K562 (cell line): ENCODE data around the gene ADARB2. TPM values are rescaled to one million over a fixed set of nuclear protein-coding genes. Genes with fewer than 3 reads are reported as not detected.
A peak's percentile ranks its signal among the peaks of the same experiment; 100 is the strongest.

ENCODE experiments used
- ATAC-seq: fragments of 200-7000 bp; cut with Tn5 transposase; 3 replicates; pipeline ENCODE4 v1.9.1; 2020; ENCODE audit warnings: moderate library complexity
- BruUV-seq: library from RNA; stranded (reverse); fragments of 400-500 nt; replicated peaks from 2 replicates; lab custom pipeline; 2021; lab: Mats Ljungman, UMichigan
- CTCF ChIA-PET: fragments of 300-600 bp; formaldehyde crosslinking; extraction: SDS; loops from one replicate; lab custom pipeline; 2021; ENCODE audit warnings: low intra/inter-chr PET ratio; lab: Yijun Ruan, JAX
- POLR2A ChIA-PET: fragments of 300-600, 350-650 bp; sonication (Branson Sonifier 250); formaldehyde crosslinking; extraction: SDS; loops from one replicate; lab custom pipeline; 2021; ENCODE audit warnings: antibody characterized with exemption, inconsistent platforms; lab: Yijun Ruan, JAX
- DNase-seq, 4 experiments: peaks; one replicate each; pipeline versions ENCODE4 v3.0.0 to v3.0.0-alpha.2; 2011 to 2018; ENCODE audit warnings: low spot score in 3 of 4, mixed read lengths in 3 of 4; ENCODE audit errors: extremely low read depth in 1 of 4
- FAIRE-seq: peaks from 2 replicates; lab custom pipeline; 2011; peaks lifted over from hg19 to GRCh38; lab: Jason Lieb, UNC
- H2AFZ ChIP-seq: 2 replicates; pipeline ENCODE4 v1.6.0; 2011; ENCODE audit warnings: low read depth, low read length, control low read depth, inconsistent platforms
- H3K27ac ChIP-seq: fragments of 200-600 bp; 3 replicates; pipeline ENCODE4 v1.8.0; 2011; ENCODE audit warnings: low read depth, mild to moderate bottlenecking, control low read depth, inconsistent platforms, low read length, moderate library complexity, mixed read lengths; ENCODE audit errors: extremely low read depth
- H3K27me3 ChIP-seq, 2 experiments: fragments of 300-600 bp in 1 of 2; 2 replicates in 1 of 2; 3 replicates in 1 of 2; pipeline versions ENCODE4 v1.6.0 to v1.8.0; 2011; ENCODE audit warnings: inconsistent platforms in 2 of 2, low read length in 2 of 2, mild to moderate bottlenecking in 1 of 2, mixed read lengths in 1 of 2, moderate library complexity in 1 of 2; ENCODE audit not compliant: control insufficient read depth in 2 of 2, insufficient read depth in 2 of 2
- H3K36me3 ChIP-seq: fragments of 300-600 bp; 3 replicates; pipeline ENCODE4 v1.8.0; 2011; ENCODE audit warnings: mild to moderate bottlenecking, low read length, inconsistent platforms; ENCODE audit not compliant: control insufficient read depth, insufficient read depth
- H3K4me1 ChIP-seq, 2 experiments: fragments of 200-600 bp in 1 of 2; replicated peaks in 1 of 2; 2 replicates in 1 of 2; 3 replicates in 1 of 2; pipeline versions ENCODE4 v1.5.1 to v1.8.0; 2011; ENCODE audit warnings: inconsistent platforms in 2 of 2, low read length in 2 of 2, mild to moderate bottlenecking in 1 of 2, mixed read lengths in 1 of 2, moderate library complexity in 1 of 2; ENCODE audit not compliant: control insufficient read depth in 2 of 2, insufficient read depth in 2 of 2
- H3K4me2 ChIP-seq: 2 replicates; pipeline ENCODE4 v1.6.1; 2011; ENCODE audit warnings: low read length, control low read depth, inconsistent platforms, mixed read lengths; ENCODE audit not compliant: insufficient read depth
- H3K4me3 ChIP-seq: fragments of 200-600 bp; sonication (generic), shearing (Covaris generic); 2 replicates; pipeline ENCODE4 v1.5.1; 2016; ENCODE audit warnings: control low read depth, inconsistent platforms
- H3K79me2 ChIP-seq: fragments of 200-600 bp; 3 replicates; pipeline ENCODE4 v1.8.0; 2011; ENCODE audit warnings: low read length, inconsistent platforms; ENCODE audit not compliant: control insufficient read depth, insufficient read depth
- H3K9ac ChIP-seq, 2 experiments: 2 replicates each; pipeline versions ENCODE4 v1.6.0 to v1.6.1; 2011; ENCODE audit warnings: low read depth in 2 of 2, low read length in 2 of 2, control low read depth in 1 of 2, inconsistent platforms in 1 of 2, mild to moderate bottlenecking in 1 of 2, mixed read lengths in 1 of 2; ENCODE audit not compliant: insufficient read depth in 1 of 2
- H3K9me1 ChIP-seq: one replicate; pipeline ENCODE4 v1.6.0; 2011; ENCODE audit warnings: inconsistent platforms, mild to moderate bottlenecking, low read length, moderate library complexity; ENCODE audit not compliant: control insufficient read depth, insufficient read depth
- H3K9me3 ChIP-seq: replicated peaks from 2 replicates; pipeline ENCODE4 v1.5.1; 2011; ENCODE audit warnings: low read depth, low read length, inconsistent platforms; ENCODE audit not compliant: control insufficient read depth, insufficient read depth
- H4K20me1 ChIP-seq: replicated peaks from 2 replicates; pipeline ENCODE4 v1.6.1; 2011; ENCODE audit warnings: low read length, inconsistent platforms, mixed read lengths; ENCODE audit not compliant: control insufficient read depth, insufficient read depth
- RAD21 ChIP-seq, 2 experiments: fragments of 250-450 bp in 1 of 2; fragments of 450-650 bp in 1 of 2; sonication (Bioruptor Pico) in 1 of 2; formaldehyde crosslinking in 1 of 2; IDR thresholded peaks in 1 of 2; conservative IDR thresholded peaks in 1 of 2; 2 replicates each; pipeline versions ENCODE4 v1.4.0 to v1.8.0; 2020 to 2022; ENCODE audit warnings: mild to moderate bottlenecking in 2 of 2, moderate library complexity in 1 of 2
- ZBED1 ChIP-seq: IDR thresholded peaks from 2 replicates; pipeline ENCODE4 v1.6.1; 2014
- ZFP30 ChIP-seq: fragments of 250-450 bp; sonication (Bioruptor Pico); IDR thresholded peaks from 2 replicates; pipeline ENCODE4 v1.8.0; 2022; ENCODE audit warnings: moderate library complexity, mild to moderate bottlenecking, inconsistent platforms, borderline replicate concordance
- WGBS: fragments of 100-300 bp; shearing (Covaris generic); methylation state at CpG from one replicate; pipeline ENCODE4 v1.1.6; 2016; ENCODE audit warnings: low coverage, mixed read lengths; ENCODE audit not compliant: insufficient coverage; ENCODE audit errors: missing lambda C conversion rate; 5-methylcytosine and 5-hydroxymethylcytosine counted together
- in situ Hi-C: fragments of 300-500 bp; cut with MboI; formaldehyde crosslinking; loops from 4 replicates; pipeline ENCODE4 v1.15.0; 2018; ENCODE audit warnings: inconsistent platforms, mixed read lengths
- intact Hi-C: fragments of 100-400 bp; cut with micrococcal nuclease; formaldehyde crosslinking; loops from 2 replicates; pipeline ENCODE4 v1.14.2; 2022
- polyA plus RNA-seq, 8 experiments: library from polyadenylated mRNA; depleted of rRNA in 4 of 8; stranded (reverse) in 5 of 8; unstranded in 3 of 8; fragments of >200 nt; fragmentation: Nextera tagmentation in 2 of 8; fragmentation: Illumina TruSeq in 1 of 8; extraction: Ambion mirVana in 2 of 8; extraction: Trizol in 1 of 8; gene quantifications; 2 replicates each; pipeline versions ENCODE4 v1.2.1 to v1.2.3, GENCODE V29; 2011 to 2014; ENCODE audit warnings: inconsistent platforms in 1 of 8, missing spikeins in 1 of 8
- total RNA-seq, 7 experiments: library from RNA; depleted of rRNA in 6 of 7; stranded (reverse); fragments of >200 nt in 6 of 7; fragmentation: Illumina TruSeq in 2 of 7; extraction: Trizol in 2 of 7; gene quantifications; 2 replicates each; pipeline versions ENCODE4 v1.2.1 to v1.2.3, GENCODE V29; 2011 to 2021; ENCODE audit warnings: low replicate concordance in 1 of 7
- TF ChIP-seq, protein P1 (sequence below): IDR thresholded peaks from 2 replicates; pipeline ENCODE4 v1.6.1; 2011; ENCODE audit warnings: borderline replicate concordance, low read depth, mild to moderate bottlenecking, moderate library complexity, low read length; ENCODE audit not compliant: insufficient read depth, poor library complexity, severe bottlenecking
- TF ChIP-seq, protein P2 (sequence below): fragments of 450-650 bp; IDR thresholded peaks from 2 replicates; pipeline ENCODE4 v1.6.1; 2016; ENCODE audit warnings: mild to moderate bottlenecking, moderate library complexity

The ADARB2 gene
- total and polyA plus RNA-seq, 9 of the 15 experiments (the other 6 are each of a cell fraction or from before 2014, with no cell fraction given): not detected

DNA sequence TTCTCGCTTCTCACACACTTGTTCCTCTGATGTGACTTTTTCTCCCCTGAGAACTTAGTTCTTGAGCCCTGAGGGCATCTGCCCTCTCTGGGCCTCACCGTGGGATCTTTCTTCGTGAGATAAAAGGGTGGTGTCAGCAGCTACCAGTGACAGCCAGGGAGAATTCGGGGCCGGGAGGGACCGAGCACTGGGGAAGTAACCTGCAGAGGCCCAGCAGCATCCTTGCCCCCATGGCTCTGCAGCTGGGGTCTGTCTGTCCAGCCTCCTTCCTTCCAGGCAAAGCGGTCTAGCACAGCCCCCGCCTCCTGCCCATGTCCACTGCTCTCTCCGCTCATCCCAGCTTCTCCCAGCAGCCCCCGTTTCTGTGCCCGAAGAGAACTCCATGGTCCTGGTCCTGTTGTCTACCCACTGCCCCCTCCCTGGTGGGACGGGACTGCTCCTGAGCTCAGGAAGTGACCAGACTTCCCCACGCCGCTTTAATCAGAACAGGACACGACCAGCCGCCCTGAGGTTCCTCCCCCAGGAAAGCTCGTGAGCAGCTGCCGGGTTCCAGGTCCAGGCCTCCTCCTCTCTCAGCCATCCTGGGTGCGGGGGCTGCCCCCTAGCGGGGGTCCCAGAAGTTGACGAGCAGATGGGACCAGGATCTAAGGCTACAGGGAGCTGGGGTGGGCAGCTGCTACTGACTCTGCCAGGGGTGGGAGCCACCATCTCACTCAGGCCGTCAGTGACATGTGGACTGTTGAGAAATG is 493.7 kb downstream of the ADARB2 start (continued):
- TF ChIP-seq ZFP30 (CRISPR knock-in tag): no peak
- no peak for TF ChIP-seq ZBED1
- TF ChIP-seq, protein P1, sequence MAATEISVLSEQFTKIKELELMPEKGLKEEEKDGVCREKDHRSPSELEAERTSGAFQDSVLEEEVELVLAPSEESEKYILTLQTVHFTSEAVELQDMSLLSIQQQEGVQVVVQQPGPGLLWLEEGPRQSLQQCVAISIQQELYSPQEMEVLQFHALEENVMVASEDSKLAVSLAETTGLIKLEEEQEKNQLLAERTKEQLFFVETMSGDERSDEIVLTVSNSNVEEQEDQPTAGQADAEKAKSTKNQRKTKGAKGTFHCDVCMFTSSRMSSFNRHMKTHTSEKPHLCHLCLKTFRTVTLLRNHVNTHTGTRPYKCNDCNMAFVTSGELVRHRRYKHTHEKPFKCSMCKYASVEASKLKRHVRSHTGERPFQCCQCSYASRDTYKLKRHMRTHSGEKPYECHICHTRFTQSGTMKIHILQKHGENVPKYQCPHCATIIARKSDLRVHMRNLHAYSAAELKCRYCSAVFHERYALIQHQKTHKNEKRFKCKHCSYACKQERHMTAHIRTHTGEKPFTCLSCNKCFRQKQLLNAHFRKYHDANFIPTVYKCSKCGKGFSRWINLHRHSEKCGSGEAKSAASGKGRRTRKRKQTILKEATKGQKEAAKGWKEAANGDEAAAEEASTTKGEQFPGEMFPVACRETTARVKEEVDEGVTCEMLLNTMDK: peak; percentile 51
- peak in 1 of 2 experiments; percentile 56; a peak in 2 of 4 replicates for TF ChIP-seq RAD21 (CRISPR knock-in tag; conservative IDR thresholded peaks at IDR 0.05 in 1 of 2, IDR thresholded peaks at IDR 0.05 in 1 of 2)

DNA sequence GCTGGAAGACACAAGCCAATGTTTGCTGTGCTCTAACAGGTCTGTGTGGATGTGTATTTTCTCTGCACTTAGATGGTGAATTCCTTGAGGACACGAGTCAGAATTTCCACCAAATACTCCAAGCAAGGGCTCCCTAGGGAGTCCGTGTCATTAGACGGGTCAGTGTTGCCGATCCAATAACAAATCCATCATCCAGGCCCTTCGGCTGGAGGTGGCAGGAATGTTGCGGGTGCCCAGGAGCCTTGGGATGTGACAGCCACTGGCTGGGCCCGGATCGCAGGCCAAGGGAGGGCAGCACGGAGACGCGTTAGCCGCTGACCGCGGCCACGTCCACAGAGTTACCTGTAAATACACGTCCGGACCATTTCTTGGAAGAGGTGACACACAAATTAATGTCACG is 494.4 kb downstream of the ADARB2 start:
- ATAC-seq (peak; percentile 32; the same call in 1 of the 3 replicates), DNase-seq (no peak), FAIRE-seq (no peak)
- Histone ChIP-seq H3K4me3 (no peak overlapping the region), H3K9ac (no peak overlapping the region), H3K79me2 (no peaks in the 10 kb centered on the region), H3K27ac (no peak overlapping the region), H3K4me2 (no peak overlapping the region), H3K9me1 (no peaks in the 10 kb centered on the region), H4K20me1 (peaks cover 24% of the 10 kb centered on the region), H3K27me3 (peaks cover 36 to 56% of the 10 kb centered on the region in 2 experiments), H3K36me3 (no peaks in the 10 kb centered on the region), H3K4me1 (peaks cover 0 to 9% of the 10 kb centered on the region in 2 experiments; a peak in 3 of 5 replicates), H3K9me3 (no peaks in the 10 kb centered on the region), H2AFZ (no peak overlapping the region)
- WGBS: 7% methylated on average over 18 of the region's 18 CpGs
- BruUV-seq: no TSS peak
- intact Hi-C loops (no loop called here), in situ Hi-C loops (no loop called here)
- ChIA-PET POLR2A (interaction anchor here (0.6 to 1.8 kb wide), 5 partner anchors 9 to 1220 kb away, joined by 3 to 10 read pairs (median 3); no protein-coding TSS in a partner anchor), CTCF (no interaction called here)
- TF ChIP-seq, protein P2, sequence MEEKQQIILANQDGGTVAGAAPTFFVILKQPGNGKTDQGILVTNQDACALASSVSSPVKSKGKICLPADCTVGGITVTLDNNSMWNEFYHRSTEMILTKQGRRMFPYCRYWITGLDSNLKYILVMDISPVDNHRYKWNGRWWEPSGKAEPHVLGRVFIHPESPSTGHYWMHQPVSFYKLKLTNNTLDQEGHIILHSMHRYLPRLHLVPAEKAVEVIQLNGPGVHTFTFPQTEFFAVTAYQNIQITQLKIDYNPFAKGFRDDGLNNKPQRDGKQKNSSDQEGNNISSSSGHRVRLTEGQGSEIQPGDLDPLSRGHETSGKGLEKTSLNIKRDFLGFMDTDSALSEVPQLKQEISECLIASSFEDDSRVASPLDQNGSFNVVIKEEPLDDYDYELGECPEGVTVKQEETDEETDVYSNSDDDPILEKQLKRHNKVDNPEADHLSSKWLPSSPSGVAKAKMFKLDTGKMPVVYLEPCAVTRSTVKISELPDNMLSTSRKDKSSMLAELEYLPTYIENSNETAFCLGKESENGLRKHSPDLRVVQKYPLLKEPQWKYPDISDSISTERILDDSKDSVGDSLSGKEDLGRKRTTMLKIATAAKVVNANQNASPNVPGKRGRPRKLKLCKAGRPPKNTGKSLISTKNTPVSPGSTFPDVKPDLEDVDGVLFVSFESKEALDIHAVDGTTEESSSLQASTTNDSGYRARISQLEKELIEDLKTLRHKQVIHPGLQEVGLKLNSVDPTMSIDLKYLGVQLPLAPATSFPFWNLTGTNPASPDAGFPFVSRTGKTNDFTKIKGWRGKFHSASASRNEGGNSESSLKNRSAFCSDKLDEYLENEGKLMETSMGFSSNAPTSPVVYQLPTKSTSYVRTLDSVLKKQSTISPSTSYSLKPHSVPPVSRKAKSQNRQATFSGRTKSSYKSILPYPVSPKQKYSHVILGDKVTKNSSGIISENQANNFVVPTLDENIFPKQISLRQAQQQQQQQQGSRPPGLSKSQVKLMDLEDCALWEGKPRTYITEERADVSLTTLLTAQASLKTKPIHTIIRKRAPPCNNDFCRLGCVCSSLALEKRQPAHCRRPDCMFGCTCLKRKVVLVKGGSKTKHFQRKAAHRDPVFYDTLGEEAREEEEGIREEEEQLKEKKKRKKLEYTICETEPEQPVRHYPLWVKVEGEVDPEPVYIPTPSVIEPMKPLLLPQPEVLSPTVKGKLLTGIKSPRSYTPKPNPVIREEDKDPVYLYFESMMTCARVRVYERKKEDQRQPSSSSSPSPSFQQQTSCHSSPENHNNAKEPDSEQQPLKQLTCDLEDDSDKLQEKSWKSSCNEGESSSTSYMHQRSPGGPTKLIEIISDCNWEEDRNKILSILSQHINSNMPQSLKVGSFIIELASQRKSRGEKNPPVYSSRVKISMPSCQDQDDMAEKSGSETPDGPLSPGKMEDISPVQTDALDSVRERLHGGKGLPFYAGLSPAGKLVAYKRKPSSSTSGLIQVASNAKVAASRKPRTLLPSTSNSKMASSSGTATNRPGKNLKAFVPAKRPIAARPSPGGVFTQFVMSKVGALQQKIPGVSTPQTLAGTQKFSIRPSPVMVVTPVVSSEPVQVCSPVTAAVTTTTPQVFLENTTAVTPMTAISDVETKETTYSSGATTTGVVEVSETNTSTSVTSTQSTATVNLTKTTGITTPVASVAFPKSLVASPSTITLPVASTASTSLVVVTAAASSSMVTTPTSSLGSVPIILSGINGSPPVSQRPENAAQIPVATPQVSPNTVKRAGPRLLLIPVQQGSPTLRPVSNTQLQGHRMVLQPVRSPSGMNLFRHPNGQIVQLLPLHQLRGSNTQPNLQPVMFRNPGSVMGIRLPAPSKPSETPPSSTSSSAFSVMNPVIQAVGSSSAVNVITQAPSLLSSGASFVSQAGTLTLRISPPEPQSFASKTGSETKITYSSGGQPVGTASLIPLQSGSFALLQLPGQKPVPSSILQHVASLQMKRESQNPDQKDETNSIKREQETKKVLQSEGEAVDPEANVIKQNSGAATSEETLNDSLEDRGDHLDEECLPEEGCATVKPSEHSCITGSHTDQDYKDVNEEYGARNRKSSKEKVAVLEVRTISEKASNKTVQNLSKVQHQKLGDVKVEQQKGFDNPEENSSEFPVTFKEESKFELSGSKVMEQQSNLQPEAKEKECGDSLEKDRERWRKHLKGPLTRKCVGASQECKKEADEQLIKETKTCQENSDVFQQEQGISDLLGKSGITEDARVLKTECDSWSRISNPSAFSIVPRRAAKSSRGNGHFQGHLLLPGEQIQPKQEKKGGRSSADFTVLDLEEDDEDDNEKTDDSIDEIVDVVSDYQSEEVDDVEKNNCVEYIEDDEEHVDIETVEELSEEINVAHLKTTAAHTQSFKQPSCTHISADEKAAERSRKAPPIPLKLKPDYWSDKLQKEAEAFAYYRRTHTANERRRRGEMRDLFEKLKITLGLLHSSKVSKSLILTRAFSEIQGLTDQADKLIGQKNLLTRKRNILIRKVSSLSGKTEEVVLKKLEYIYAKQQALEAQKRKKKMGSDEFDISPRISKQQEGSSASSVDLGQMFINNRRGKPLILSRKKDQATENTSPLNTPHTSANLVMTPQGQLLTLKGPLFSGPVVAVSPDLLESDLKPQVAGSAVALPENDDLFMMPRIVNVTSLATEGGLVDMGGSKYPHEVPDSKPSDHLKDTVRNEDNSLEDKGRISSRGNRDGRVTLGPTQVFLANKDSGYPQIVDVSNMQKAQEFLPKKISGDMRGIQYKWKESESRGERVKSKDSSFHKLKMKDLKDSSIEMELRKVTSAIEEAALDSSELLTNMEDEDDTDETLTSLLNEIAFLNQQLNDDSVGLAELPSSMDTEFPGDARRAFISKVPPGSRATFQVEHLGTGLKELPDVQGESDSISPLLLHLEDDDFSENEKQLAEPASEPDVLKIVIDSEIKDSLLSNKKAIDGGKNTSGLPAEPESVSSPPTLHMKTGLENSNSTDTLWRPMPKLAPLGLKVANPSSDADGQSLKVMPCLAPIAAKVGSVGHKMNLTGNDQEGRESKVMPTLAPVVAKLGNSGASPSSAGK: no peak
